ENCODE data around the gene ZNF460.

DNA sequence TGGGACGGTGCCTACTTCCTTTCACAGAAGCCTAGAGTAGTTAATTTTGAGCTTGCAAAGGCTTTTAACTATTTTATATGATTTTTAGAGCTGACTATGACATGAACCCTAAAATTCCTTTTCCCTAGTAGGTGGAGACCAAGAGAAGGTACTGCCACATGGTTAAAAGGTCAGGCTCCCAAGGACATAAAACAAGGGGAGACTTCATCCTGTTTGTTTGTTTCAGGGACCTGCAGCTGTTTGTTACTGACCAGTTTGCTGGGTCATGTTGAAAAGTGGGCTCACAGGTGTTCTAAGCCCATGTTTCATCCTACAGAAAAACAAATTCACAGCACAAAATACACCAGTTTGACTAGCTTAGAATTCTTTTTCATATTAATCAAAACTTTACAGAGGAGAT lies 3.9 kb upstream of the ZNF460 start:
- TF ChIP-seq CTCF (IDR thresholded peaks at IDR 0.05) = no peak
- TF ChIP-seq POLR2A (IDR thresholded peaks at IDR 0.05) = no peak
- TF ChIP-seq EP300 (IDR thresholded peaks at IDR 0.05) = no peak
